Measurements from ENCODE around the gene MEGF9.
A peak's percentile ranks its signal among the peaks of the same experiment; 100 is the strongest.
"Not testable (repeated sequence)": the region's sequence is repeated elsewhere in the genome, so short reads cannot be mapped to it uniquely, and the experiment has no call there.

MEGF9 gene

GRCh38 chr9:120714088-120714845, at the start of gene MEGF9:
TSS of gene MEGF9 (minus strand) at chr9:120714470. CDS start at chr9:120714358, 112 bp downstream.
- DNase-seq (ENCODE audit: low spot score): peak; percentile 97

GRCh38 chr9:120761006-120761405, 46.7 kb upstream of the MEGF9 start:
- DNase-seq (ENCODE audit: low spot score): no peak

DNA sequence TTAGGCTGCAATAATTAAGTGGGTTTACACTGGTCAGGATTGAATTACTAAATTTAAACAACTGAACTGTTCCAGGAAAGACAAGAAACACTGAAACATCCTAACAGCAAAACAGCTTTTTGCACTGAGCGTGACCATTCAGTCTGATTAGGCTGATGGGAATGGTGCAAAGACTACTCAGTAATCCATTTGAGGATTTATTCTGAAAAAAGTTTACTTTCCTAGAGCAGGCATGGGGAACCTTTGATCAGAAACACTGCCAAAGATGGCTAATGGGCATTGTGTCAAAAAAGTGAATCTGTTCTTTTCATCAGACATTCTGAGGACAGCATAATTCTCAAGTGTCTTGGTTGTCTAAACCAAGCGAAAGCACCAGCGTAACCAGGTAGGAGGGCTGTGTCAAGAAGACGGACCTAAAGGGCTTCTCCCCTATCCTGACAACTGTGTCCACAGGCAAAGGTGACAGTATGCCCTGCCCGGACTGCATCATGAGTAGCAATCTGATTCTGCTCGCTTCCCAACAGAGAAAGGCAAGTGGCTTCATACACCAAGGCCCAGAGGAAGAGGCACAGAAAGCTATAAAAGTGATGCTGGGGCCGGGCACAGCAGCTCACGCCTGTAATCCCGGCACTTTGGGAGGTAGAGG, 45.6 kb upstream of the MEGF9 start:
- no peak for DNase-seq (ENCODE audit: low spot score)

- no peak for DNase-seq (ENCODE audit: low spot score)
These were observed 44.3 kb upstream of the MEGF9 start for GRCh38 chr9:120758544-120758943.

DNA sequence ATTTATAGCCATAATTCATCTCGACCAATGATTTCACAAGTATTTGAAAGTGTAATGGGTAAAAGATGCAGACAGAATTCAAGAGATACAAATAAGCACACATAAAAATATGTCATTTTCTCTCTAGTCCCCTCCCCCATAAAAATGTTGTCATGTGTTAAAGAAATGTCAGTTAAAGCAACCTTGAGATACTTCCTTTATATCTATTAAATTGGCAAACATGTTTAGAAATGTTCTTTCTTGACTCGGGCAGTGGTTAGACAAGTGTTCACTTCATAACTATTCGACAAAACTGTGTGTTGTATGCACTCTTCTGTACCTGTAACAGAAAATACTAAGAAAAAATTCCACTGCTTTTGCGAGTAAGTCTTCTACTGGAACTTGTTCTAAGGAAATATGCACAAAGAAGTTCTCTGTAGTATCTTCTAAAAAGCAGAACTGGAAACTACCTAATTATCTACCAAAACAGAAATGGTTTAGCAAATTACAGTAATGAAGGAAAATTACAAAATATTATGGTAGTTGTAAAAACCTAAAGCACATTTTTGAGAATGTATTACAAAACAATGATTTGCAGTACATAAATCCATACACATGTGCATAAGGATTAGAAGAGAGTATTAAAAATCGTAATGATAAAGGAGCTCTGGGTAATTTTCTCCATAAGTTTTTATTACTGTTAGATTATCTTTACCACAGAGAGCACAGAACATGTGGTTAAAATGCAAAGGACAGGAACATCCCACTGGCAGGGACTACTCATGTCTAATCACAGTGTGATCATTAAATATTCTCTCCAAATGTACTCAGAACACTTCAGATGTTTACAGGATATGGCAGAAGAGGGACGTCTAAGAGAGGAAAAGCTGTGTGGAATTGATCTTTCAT, 43.0 kb upstream of the MEGF9 start:
- DNase-seq (ENCODE audit: low spot score): no peak

DNA sequence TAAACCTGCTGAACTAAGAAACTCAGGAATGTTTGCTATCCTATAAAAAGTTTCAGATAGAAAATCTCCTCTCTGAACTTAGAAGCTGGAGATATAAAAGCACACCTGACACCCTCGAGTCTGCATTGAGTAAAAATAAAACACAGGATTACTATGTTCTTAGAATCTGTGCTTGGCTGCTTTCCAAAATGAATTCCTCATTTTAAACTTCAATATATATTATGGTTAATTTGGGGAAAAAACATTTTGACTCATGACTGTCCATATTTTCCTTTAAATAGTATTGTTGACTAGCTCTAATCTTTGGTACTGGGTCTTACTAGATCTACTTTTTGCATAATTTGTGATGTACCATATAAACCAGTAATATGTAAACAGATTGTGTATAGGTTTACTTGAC, 42.3 kb upstream of the MEGF9 start:
- no peak for DNase-seq (ENCODE audit: low spot score)

DNA sequence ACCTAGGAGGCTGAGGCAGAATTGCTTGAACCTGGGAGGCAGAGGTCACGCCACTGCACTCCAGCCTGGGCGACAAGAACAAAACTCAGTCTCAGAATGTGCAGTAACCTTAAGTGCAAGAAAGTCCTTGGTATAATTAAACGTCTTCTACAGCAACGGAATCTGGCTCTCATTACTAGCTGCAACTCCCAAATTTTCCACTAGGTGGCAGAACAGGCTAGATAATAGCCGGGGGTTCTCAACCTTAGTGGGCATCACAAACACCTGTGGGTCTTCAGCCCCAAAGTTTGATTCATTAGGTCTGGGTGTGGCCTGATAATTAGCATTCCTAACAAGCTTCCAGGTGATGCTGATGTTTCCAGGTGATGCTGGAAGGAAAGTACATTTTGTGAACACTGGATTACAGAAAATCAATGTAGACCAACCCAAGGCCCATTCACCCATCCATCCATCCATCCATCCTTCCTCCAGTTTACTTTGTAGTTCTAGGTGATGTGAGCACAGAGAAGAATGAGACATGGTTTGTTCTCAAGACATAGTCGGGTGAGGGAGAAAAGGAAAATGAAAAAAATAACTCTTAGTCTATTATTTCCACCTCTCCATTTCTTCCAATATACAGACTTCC, 41.7 kb upstream of the MEGF9 start:
- peak; percentile 34 for DNase-seq (ENCODE audit: low spot score)

DNA sequence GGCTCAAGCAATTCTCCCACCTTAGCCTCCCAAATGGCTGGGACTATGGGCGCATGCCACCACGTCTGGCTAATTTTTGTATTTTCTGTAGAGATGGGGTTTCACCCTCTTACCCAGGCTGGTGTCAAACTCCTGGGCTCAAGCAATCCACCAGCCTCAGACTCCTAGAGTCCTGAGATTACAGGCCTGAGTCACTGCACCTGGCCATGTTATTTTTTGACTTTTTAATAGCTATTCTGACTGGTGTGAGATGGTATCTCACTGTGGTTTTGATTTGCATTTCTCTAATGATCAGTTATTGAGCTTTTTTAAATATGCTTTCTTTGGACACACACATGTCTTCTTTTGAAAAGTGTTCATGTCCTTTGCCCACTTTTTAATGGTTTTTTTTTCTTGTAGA, 40.8 kb upstream of the MEGF9 start:
- DNase-seq (ENCODE audit: low spot score): no peak

- no peak for DNase-seq (ENCODE audit: low spot score)
These were observed 36.2 kb upstream of the MEGF9 start for GRCh38 chr9:120750421-120750820.

GRCh38 chr9:120746366-120746765, 32.1 kb upstream of the MEGF9 start:
- DNase-seq (ENCODE audit: low spot score): not testable (repeated sequence)

GRCh38 chr9:120745278-120745677, 31.0 kb upstream of the MEGF9 start:
- no peak for DNase-seq (ENCODE audit: low spot score)

DNA sequence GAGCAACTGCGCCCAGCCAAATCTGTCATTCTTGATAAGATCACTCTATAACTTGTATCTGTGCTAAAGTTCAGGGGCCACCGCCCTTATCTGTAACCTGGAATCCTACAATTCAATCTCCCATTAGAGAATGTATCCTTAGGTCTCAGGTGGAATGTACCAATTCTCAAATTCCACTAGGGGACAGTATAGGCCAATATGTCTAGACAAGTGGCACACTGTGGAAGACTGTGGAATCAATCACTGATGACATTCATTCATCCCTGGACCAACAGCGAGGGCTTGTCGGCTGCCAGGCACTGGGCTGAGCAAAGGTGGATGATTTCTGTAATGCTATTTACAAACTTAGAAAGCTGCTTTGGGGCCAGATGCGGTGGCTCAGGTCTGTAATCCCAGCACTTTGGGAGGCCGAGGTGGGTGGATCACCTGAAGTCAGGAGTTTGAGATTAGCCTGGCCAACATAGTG, 28.7 kb upstream of the MEGF9 start:
- peak; percentile 63 for DNase-seq (ENCODE audit: low spot score)

- DNase-seq (ENCODE audit: low spot score): no peak
These were observed 27.4 kb upstream of the MEGF9 start for GRCh38 chr9:120741701-120742100.

GRCh38 chr9:120741191-120741590, 26.9 kb upstream of the MEGF9 start:
- no peak for DNase-seq (ENCODE audit: low spot score)

GRCh38 chr9:120740132-120740531, 25.9 kb upstream of the MEGF9 start:
- no peak for DNase-seq (ENCODE audit: low spot score)

- DNase-seq (ENCODE audit: low spot score): no peak
These were observed 23.3 kb upstream of the MEGF9 start for GRCh38 chr9:120737416-120738165.

DNA sequence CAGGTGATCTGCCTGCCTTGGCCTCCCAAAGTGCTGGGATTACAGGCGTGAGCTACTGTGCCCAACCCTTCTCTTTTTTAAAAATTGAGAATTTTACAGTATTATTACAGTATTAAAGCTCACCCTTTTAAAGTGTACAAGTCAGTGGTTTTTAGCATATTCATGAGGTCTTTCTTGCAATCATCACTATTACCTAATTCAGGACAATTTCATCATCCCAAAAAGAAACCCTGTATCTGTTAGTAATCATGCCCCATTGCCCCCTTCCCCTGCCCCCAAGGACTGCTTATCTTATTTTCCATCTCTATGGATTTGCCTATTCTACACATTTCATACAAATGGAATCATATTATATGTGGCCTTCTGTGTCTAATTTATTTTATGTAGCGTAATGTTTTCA, 22.6 kb upstream of the MEGF9 start:
- DNase-seq (ENCODE audit: low spot score): no peak

GRCh38 chr9:120735415-120736126, 21.3 kb upstream of the MEGF9 start:
- DNase-seq (ENCODE audit: low spot score): no peak

GRCh38 chr9:120734607-120735410, 20.5 kb upstream of the MEGF9 start:
- no peak for DNase-seq (ENCODE audit: low spot score)

DNA sequence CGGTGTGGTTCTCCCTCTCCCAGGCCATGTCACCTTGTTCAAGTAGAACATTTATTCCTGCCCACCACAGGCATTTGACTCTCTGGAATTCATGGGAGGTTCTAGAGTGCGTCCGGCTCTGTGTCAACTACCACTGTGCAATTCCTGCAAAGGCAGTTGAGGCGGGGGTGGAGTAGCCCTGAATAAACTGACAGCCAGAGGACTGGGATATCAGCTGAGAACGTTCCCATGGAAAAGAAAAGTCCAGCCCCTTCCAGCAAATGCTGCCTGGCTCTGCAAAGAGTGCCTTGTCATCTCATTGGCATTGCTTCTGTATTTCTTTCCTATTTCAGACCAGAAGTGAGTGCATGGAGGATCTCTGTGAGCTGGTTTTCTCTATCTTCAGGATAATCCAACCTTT, 18.9 kb upstream of the MEGF9 start:
- no peak for DNase-seq (ENCODE audit: low spot score)

Data from SW480 (cell line).